Body of pancreas (tissue), 4 donors: ENCODE results near the gene DCDC2C.

ENCODE experiments used
- POLR2A ChIP-seq, 3 donors: fragments of 450-650 bp; IDR thresholded peaks; one replicate each; pipeline ENCODE4 v1.6.1; 2016; ENCODE audit warnings: antibody characterized with exemption in 3 of 3, mild to moderate bottlenecking in 2 of 3
- TF ChIP-seq, protein P1 (sequence below), 7 experiments: fragments of 450-650 bp in 4 of 7; fragments of 200-600 bp in 3 of 7; sonication (generic) in 3 of 7; IDR thresholded peaks; one replicate each; pipeline ENCODE4 v1.5.1; 2016 to 2019; ENCODE audit warnings: antibody characterized with exemption in 7 of 7

DNA sequence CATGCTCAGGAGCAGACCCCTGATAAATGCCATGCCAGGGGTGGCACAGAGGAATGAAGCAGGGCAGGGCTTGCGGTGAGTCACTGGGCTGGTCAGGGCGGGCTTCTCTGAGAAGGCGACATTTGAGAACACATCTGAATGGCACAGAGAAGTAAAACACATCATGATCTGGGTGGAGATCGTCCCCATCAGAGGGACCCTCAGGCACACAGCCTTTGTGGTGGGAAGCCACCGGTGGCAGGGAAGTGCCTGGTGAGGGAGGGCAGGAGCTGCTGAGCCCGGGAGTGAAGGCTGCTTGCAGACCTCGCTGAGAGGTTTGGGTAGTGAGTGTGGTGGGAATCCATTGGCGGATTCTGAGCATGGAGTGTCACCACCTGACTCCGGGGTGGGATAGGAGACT is 44.5 kb downstream of the DCDC2C start:
- TF ChIP-seq, protein P1, sequence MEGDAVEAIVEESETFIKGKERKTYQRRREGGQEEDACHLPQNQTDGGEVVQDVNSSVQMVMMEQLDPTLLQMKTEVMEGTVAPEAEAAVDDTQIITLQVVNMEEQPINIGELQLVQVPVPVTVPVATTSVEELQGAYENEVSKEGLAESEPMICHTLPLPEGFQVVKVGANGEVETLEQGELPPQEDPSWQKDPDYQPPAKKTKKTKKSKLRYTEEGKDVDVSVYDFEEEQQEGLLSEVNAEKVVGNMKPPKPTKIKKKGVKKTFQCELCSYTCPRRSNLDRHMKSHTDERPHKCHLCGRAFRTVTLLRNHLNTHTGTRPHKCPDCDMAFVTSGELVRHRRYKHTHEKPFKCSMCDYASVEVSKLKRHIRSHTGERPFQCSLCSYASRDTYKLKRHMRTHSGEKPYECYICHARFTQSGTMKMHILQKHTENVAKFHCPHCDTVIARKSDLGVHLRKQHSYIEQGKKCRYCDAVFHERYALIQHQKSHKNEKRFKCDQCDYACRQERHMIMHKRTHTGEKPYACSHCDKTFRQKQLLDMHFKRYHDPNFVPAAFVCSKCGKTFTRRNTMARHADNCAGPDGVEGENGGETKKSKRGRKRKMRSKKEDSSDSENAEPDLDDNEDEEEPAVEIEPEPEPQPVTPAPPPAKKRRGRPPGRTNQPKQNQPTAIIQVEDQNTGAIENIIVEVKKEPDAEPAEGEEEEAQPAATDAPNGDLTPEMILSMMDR (IDR thresholded peaks at IDR 0.05) = no peak
- TF ChIP-seq POLR2A (IDR thresholded peaks at IDR 0.05) = no peak
